ENCODE measurements around the gene BRSK2. TPM values are rescaled to one million over a fixed set of nuclear protein-coding genes. Genes with fewer than 3 reads are reported as not detected.

Gene BRSK2
- total RNA-seq, 1 experiment from 2014 or later: 1.2 TPM

GRCh38 chr11:1372660-1373059 is 17.1 kb upstream of the BRSK2 start:
- no peak overlapping the region for H3K9ac ChIP-seq (ENCODE audit: low read length)
- H2AFZ ChIP-seq (ENCODE audit: low read length): no peak overlapping the region
- no peaks in the 10 kb centered on the region for H3K9me3 ChIP-seq (ENCODE audit: low read length)
- no peaks in the 10 kb centered on the region for H3K4me1 ChIP-seq (ENCODE audit: insufficient read depth, low read length)
- TF ChIP-seq CTCF (conservative IDR thresholded peaks at IDR 0.05; ENCODE audit: low read depth, low read length) (no peak), EZH2phosphoT487 (IDR thresholded peaks at IDR 0.05; ENCODE audit: borderline replicate concordance, low read length) (no peak), EZH2 (IDR thresholded peaks at IDR 0.05; ENCODE audit: low read length, unreplicated experiment) (no peak)
- POLR2A ChIA-PET (ENCODE audit: unreplicated experiment): no interaction called here
- no peaks in the 10 kb centered on the region for H4K20me1 ChIP-seq (ENCODE audit: low read length)
- H3F3A ChIP-seq (ENCODE audit: low read length, unreplicated experiment): no peaks in the 10 kb centered on the region
- DNase-seq (no peak), ATAC-seq (no peak)
- no TSS peak for BruUV-seq (replicated peaks)
- H3K27ac ChIP-seq (ENCODE audit: low read length): no peak overlapping the region
- no peaks in the 10 kb centered on the region for H3K9me2 ChIP-seq (replicated peaks; ENCODE audit: low read length)
- no peaks in the 10 kb centered on the region for H3K36me3 ChIP-seq (ENCODE audit: low read depth, low read length)
- H3K79me2 ChIP-seq (ENCODE audit: low read length): no peaks in the 10 kb centered on the region
- intact Hi-C loops (cut with micrococcal nuclease): no loop called here
- H3K4me3 ChIP-seq (ENCODE audit: low read length): no peak overlapping the region
- CTCF ChIA-PET: no interaction called here
- H3K27me3 ChIP-seq (ENCODE audit: low read length): no peaks in the 10 kb centered on the region
- H3K4me2 ChIP-seq (ENCODE audit: low read length): no peak overlapping the region

- ATAC-seq (no peak), DNase-seq (no peak)
- Histone ChIP-seq H3K79me2 (ENCODE audit: low read length) (no peaks in the 10 kb centered on the region), H3K36me3 (ENCODE audit: low read depth, low read length) (no peaks in the 10 kb centered on the region), H3F3A (ENCODE audit: low read length, unreplicated experiment) (no peaks in the 10 kb centered on the region), H4K20me1 (ENCODE audit: low read length) (no peaks in the 10 kb centered on the region), H3K4me3 (ENCODE audit: low read length) (no peak overlapping the region), H2AFZ (ENCODE audit: low read length) (no peak overlapping the region), H3K4me2 (ENCODE audit: low read length) (no peak overlapping the region), H3K4me1 (ENCODE audit: insufficient read depth, low read length) (no peaks in the 10 kb centered on the region), H3K9me3 (ENCODE audit: low read length) (no peaks in the 10 kb centered on the region), H3K27ac (ENCODE audit: low read length) (no peak overlapping the region), H3K9ac (ENCODE audit: low read length) (no peak overlapping the region), H3K9me2 (replicated peaks; ENCODE audit: low read length) (no peaks in the 10 kb centered on the region), H3K27me3 (ENCODE audit: low read length) (no peaks in the 10 kb centered on the region)
- TF ChIP-seq CTCF (conservative IDR thresholded peaks at IDR 0.05; ENCODE audit: low read depth, low read length) (no peak), EZH2phosphoT487 (IDR thresholded peaks at IDR 0.05; ENCODE audit: borderline replicate concordance, low read length) (no peak), EZH2 (IDR thresholded peaks at IDR 0.05; ENCODE audit: low read length, unreplicated experiment) (no peak)
- CTCF ChIA-PET: no interaction called here
- BruUV-seq (replicated peaks): no TSS peak
- intact Hi-C loops (cut with micrococcal nuclease): no loop called here
- POLR2A ChIA-PET (ENCODE audit: unreplicated experiment): no interaction called here
Observed at GRCh38 chr11:1373536-1374214, 16.1 kb upstream of the BRSK2 start.

GRCh38 chr11:1375161-1375954 is 14.4 kb upstream of the BRSK2 start:
- BruUV-seq (replicated peaks): no TSS peak
- no peaks in the 10 kb centered on the region for H3K79me2 ChIP-seq (ENCODE audit: low read length)
- H3K27me3 ChIP-seq (ENCODE audit: low read length): no peaks in the 10 kb centered on the region
- no peak overlapping the region for H2AFZ ChIP-seq (ENCODE audit: low read length)
- intact Hi-C loops (cut with micrococcal nuclease): no loop called here
- no peak overlapping the region for H3K27ac ChIP-seq (ENCODE audit: low read length)
- no peaks in the 10 kb centered on the region for H3K4me1 ChIP-seq (ENCODE audit: insufficient read depth, low read length)
- no peak overlapping the region for H3K9ac ChIP-seq (ENCODE audit: low read length)
- POLR2A ChIA-PET (ENCODE audit: unreplicated experiment): no interaction called here
- H3K4me3 ChIP-seq (ENCODE audit: low read length): no peak overlapping the region
- H3K9me3 ChIP-seq (ENCODE audit: low read length): no peaks in the 10 kb centered on the region
- no peak for DNase-seq
- H3F3A ChIP-seq (ENCODE audit: low read length, unreplicated experiment): no peaks in the 10 kb centered on the region
- no peaks in the 10 kb centered on the region for H4K20me1 ChIP-seq (ENCODE audit: low read length)
- no peaks in the 10 kb centered on the region for H3K9me2 ChIP-seq (replicated peaks; ENCODE audit: low read length)
- ATAC-seq: no peak
- no peaks in the 10 kb centered on the region for H3K36me3 ChIP-seq (ENCODE audit: low read depth, low read length)
- no peak overlapping the region for H3K4me2 ChIP-seq (ENCODE audit: low read length)
- TF ChIP-seq EZH2phosphoT487 (IDR thresholded peaks at IDR 0.05; ENCODE audit: borderline replicate concordance, low read length): no peak
- no peak for TF ChIP-seq EZH2 (IDR thresholded peaks at IDR 0.05; ENCODE audit: low read length, unreplicated experiment)
- no peak for TF ChIP-seq CTCF (conservative IDR thresholded peaks at IDR 0.05; ENCODE audit: low read depth, low read length)
- CTCF ChIA-PET: no interaction called here
